Loucy (cell line): Measurements from ENCODE around the gene ADIG.

Source experiments
- H2AFZ ChIP-seq: fragments of 200-600 bp; sonication (generic); 2 replicates; pipeline ENCODE4 v1.6.0; 2016; ENCODE audit warnings: antibody characterized with exemption, mild to moderate bottlenecking, low read length, moderate library complexity
- H3F3A ChIP-seq: fragments of 200-600 bp; 2 replicates; pipeline ENCODE4 v1.6.0; 2016; ENCODE audit warnings: antibody characterized with exemption, low read depth, mild to moderate bottlenecking
- H3K27me3 ChIP-seq: fragments of 200-600 bp; sonication (generic); 2 replicates; pipeline ENCODE4 v1.6.1; 2014; ENCODE audit warnings: low read length, mild to moderate bottlenecking; ENCODE audit not compliant: insufficient read depth, poor library complexity, severe bottlenecking
- H3K36me3 ChIP-seq: fragments of 200-600 bp; sonication (generic); 2 replicates; pipeline ENCODE4 v1.6.1; 2016; ENCODE audit warnings: low read length; ENCODE audit not compliant: insufficient read depth
- H3K4me1 ChIP-seq: fragments of 200-600 bp; sonication (generic); 2 replicates; pipeline ENCODE4 v1.5.1; 2014; ENCODE audit warnings: low read length, mild to moderate bottlenecking; ENCODE audit not compliant: insufficient read depth, poor library complexity, severe bottlenecking
- H3K4me2 ChIP-seq: fragments of 200-600 bp; sonication (generic); 2 replicates; pipeline ENCODE4 v1.6.0; 2014; ENCODE audit warnings: antibody characterized with exemption, low read length, low read depth, mild to moderate bottlenecking; ENCODE audit not compliant: poor library complexity, severe bottlenecking
- H3K4me3 ChIP-seq: fragments of 200-600 bp; sonication (generic); 2 replicates; pipeline ENCODE4 v1.5.1; 2014; ENCODE audit warnings: low read length, mild to moderate bottlenecking, mixed read lengths; ENCODE audit not compliant: poor library complexity, severe bottlenecking
- H3K79me2 ChIP-seq: fragments of 200-600 bp; sonication (generic); 2 replicates; pipeline ENCODE4 v1.6.1; 2014; ENCODE audit warnings: low read length; ENCODE audit not compliant: insufficient read depth
- H3K9ac ChIP-seq: fragments of 200-600 bp; sonication (generic); 2 replicates; pipeline ENCODE4 v1.6.0; 2014; ENCODE audit warnings: mild to moderate bottlenecking, low read depth, low read length, moderate library complexity; ENCODE audit not compliant: poor library complexity, severe bottlenecking
- H3K9me2 ChIP-seq: fragments of 200-600 bp; sonication (generic); replicated peaks from 2 replicates; pipeline ENCODE4 v1.6.1; 2016; ENCODE audit warnings: low read depth, low read length, mixed read lengths
- H3K9me3 ChIP-seq: fragments of 200-600 bp; sonication (generic); 2 replicates; pipeline ENCODE4 v1.6.1; 2014; ENCODE audit warnings: mild to moderate bottlenecking, antibody characterized with exemption, low read length, low read depth; ENCODE audit not compliant: insufficient read depth
- H4K20me1 ChIP-seq: fragments of 200-600 bp; sonication (generic); 2 replicates; pipeline ENCODE4 v1.6.0; 2014; ENCODE audit warnings: antibody characterized with exemption, low read length, mild to moderate bottlenecking; ENCODE audit not compliant: insufficient read depth, poor library complexity, severe bottlenecking
- CTCF ChIP-seq: fragments of 200-600 bp; sonication (generic); conservative IDR thresholded peaks from 2 replicates; pipeline ENCODE4 v1.5.1; 2014; ENCODE audit warnings: mild to moderate bottlenecking, antibody characterized with exemption, low read length
- EZH2phosphoT487 ChIP-seq: fragments of 200-600 bp; IDR thresholded peaks from 2 replicates; pipeline ENCODE4 v1.6.1; 2018; ENCODE audit warnings: antibody characterized with exemption, mild to moderate bottlenecking, moderate library complexity, borderline replicate concordance

ADIG gene

GRCh38 chr20:38620441-38620840 is 39.4 kb downstream of the ADIG start:
- Histone ChIP-seq H2AFZ (no peak overlapping the region), H3K36me3 (no peaks in the 10 kb centered on the region), H4K20me1 (no peaks in the 10 kb centered on the region), H3K9me2 (no peaks in the 10 kb centered on the region), H3K4me2 (no peak overlapping the region), H3K4me1 (no peaks in the 10 kb centered on the region), H3K27me3 (peaks cover 4% of the 10 kb centered on the region), H3K79me2 (no peaks in the 10 kb centered on the region), H3K9ac (no peak overlapping the region), H3K9me3 (no peaks in the 10 kb centered on the region), H3K4me3 (no peak overlapping the region), H3F3A (no peaks in the 10 kb centered on the region)
- TF ChIP-seq EZH2phosphoT487: no peak
- TF ChIP-seq CTCF: no peak

- no peak overlapping the region for H2AFZ ChIP-seq
- H3K79me2 ChIP-seq: no peaks in the 10 kb centered on the region
- H3K27me3 ChIP-seq: peaks cover 4% of the 10 kb centered on the region
- no peak overlapping the region for H3K9ac ChIP-seq
- no peak overlapping the region for H3K4me3 ChIP-seq
- no peaks in the 10 kb centered on the region for H4K20me1 ChIP-seq
- TF ChIP-seq CTCF (no peak), EZH2phosphoT487 (no peak)
- H3K36me3 ChIP-seq: no peaks in the 10 kb centered on the region
- H3K9me3 ChIP-seq: no peaks in the 10 kb centered on the region
- no peaks in the 10 kb centered on the region for H3K9me2 ChIP-seq
- H3F3A ChIP-seq: no peaks in the 10 kb centered on the region
- H3K4me2 ChIP-seq: no peak overlapping the region
- H3K4me1 ChIP-seq: no peaks in the 10 kb centered on the region
Measured at GRCh38 chr20:38623061-38623460, 42.1 kb downstream of the ADIG start.

- H3K9ac ChIP-seq: no peak overlapping the region
- no peak overlapping the region for H3K4me3 ChIP-seq
- no peaks in the 10 kb centered on the region for H3K4me1 ChIP-seq
- H2AFZ ChIP-seq: no peak overlapping the region
- no peaks in the 10 kb centered on the region for H3K79me2 ChIP-seq
- peaks cover 4% of the 10 kb centered on the region for H3K27me3 ChIP-seq
- no peaks in the 10 kb centered on the region for H3K9me2 ChIP-seq
- TF ChIP-seq CTCF (no peak), EZH2phosphoT487 (no peak)
- no peaks in the 10 kb centered on the region for H3K36me3 ChIP-seq
- no peaks in the 10 kb centered on the region for H3F3A ChIP-seq
- H3K4me2 ChIP-seq: no peak overlapping the region
- no peaks in the 10 kb centered on the region for H3K9me3 ChIP-seq
- H4K20me1 ChIP-seq: no peaks in the 10 kb centered on the region
Measured at GRCh38 chr20:38624084-38624483, 43.1 kb downstream of the ADIG start.
